HG03175 (cell line): ENCODE data around the gene ERG.

Experiments used
- ATAC-seq: cut with Tn5 transposase; IDR thresholded peaks from one replicate; pipeline ENCODE4 v1.9.1; 2021; ENCODE audit warnings: mild to moderate bottlenecking, moderate library complexity; ENCODE audit not compliant: unreplicated experiment

The ERG gene

GRCh38 chr21:38341546-38342012, 156.7 kb downstream of the ERG start:
- ATAC-seq: no peak

GRCh38 chr21:38340131-38340530, 158.1 kb downstream of the ERG start:
- ATAC-seq: no peak

- ATAC-seq: no peak
Observed at GRCh38 chr21:38337793-38338192, 160.5 kb downstream of the ERG start.

- ATAC-seq: no peak
Observed at GRCh38 chr21:38334866-38335265, 163.4 kb downstream of the ERG start.

- no peak for ATAC-seq
Observed at GRCh38 chr21:38333301-38334272, 164.7 kb downstream of the ERG start.

GRCh38 chr21:38330666-38331065, 167.6 kb downstream of the ERG start:
- ATAC-seq: no peak
